ENCODE results near the gene FBXO17.
"Not testable (repeated sequence)": the region's sequence is repeated elsewhere in the genome, so short reads cannot be mapped to it uniquely, and the experiment has no call there.

FBXO17 gene

GRCh38 chr19:38970664-38971532 lies 4.6 kb downstream of the FBXO17 start:
- FAIRE-seq (no peak), DNase-seq (ENCODE audit: insufficient read length, low spot score) (no peak)
- no peak for TF ChIP-seq POLR2A (IDR thresholded peaks at IDR 0.05; ENCODE audit: low read depth, low read length)

- not testable (repeated sequence) for FAIRE-seq; DNase-seq (ENCODE audit: insufficient read length, low spot score)
Observed at GRCh38 chr19:38966149-38966548, 9.4 kb downstream of the FBXO17 start.

GRCh38 chr19:38964738-38965137 lies 10.8 kb downstream of the FBXO17 start:
- DNase-seq (ENCODE audit: insufficient read length, low spot score) (no peak), FAIRE-seq (no peak)
- TF ChIP-seq POLR2A (IDR thresholded peaks at IDR 0.05; ENCODE audit: low read depth, low read length): no peak

GRCh38 chr19:38959618-38960017 lies 15.9 kb downstream of the FBXO17 start:
- TF ChIP-seq POLR2A (IDR thresholded peaks at IDR 0.05; ENCODE audit: low read depth, low read length): no peak
- FAIRE-seq (no peak), DNase-seq (ENCODE audit: insufficient read length, low spot score) (no peak)

GRCh38 chr19:38958301-38958700 lies 17.2 kb downstream of the FBXO17 start:
- no peak for FAIRE-seq
- no peak for DNase-seq (ENCODE audit: insufficient read length, low spot score)
- TF ChIP-seq POLR2A (IDR thresholded peaks at IDR 0.05; ENCODE audit: low read depth, low read length): no peak

GRCh38 chr19:38956264-38956663 lies 19.3 kb downstream of the FBXO17 start:
- DNase-seq (ENCODE audit: insufficient read length, low spot score): no peak
- TF ChIP-seq POLR2A (IDR thresholded peaks at IDR 0.05; ENCODE audit: low read depth, low read length): no peak
- no peak for FAIRE-seq

- DNase-seq (ENCODE audit: insufficient read length, low spot score) (no peak), FAIRE-seq (no peak)
- no peak for TF ChIP-seq POLR2A (IDR thresholded peaks at IDR 0.05; ENCODE audit: low read depth, low read length)
Observed at GRCh38 chr19:38953677-38954076, 21.9 kb downstream of the FBXO17 start.

GRCh38 chr19:38952395-38953165 lies 23.0 kb downstream of the FBXO17 start:
- FAIRE-seq: no peak
- DNase-seq (ENCODE audit: insufficient read length, low spot score): no peak
- no peak for TF ChIP-seq POLR2A (IDR thresholded peaks at IDR 0.05; ENCODE audit: low read depth, low read length)

GRCh38 chr19:38951187-38951586 lies 24.4 kb downstream of the FBXO17 start:
- FAIRE-seq: no peak
- TF ChIP-seq POLR2A (IDR thresholded peaks at IDR 0.05; ENCODE audit: low read depth, low read length): no peak
- no peak for DNase-seq (ENCODE audit: insufficient read length, low spot score)

- DNase-seq (ENCODE audit: insufficient read length, low spot score): no peak
- no peak for FAIRE-seq
- TF ChIP-seq POLR2A (IDR thresholded peaks at IDR 0.05; ENCODE audit: low read depth, low read length): no peak
Observed at GRCh38 chr19:38949580-38950367, 25.8 kb downstream of the FBXO17 start.

- no peak for TF ChIP-seq POLR2A (IDR thresholded peaks at IDR 0.05; ENCODE audit: low read depth, low read length)
- DNase-seq (ENCODE audit: insufficient read length, low spot score) (no peak), FAIRE-seq (no peak)
Observed at GRCh38 chr19:38946229-38947010, 29.1 kb downstream of the FBXO17 start.

GRCh38 chr19:38945562-38946228 lies 29.8 kb downstream of the FBXO17 start:
- FAIRE-seq: no peak
- TF ChIP-seq POLR2A (IDR thresholded peaks at IDR 0.05; ENCODE audit: low read depth, low read length): no peak
- DNase-seq (ENCODE audit: insufficient read length, low spot score): no peak

GRCh38 chr19:38944981-38945506 lies 30.5 kb downstream of the FBXO17 start:
- FAIRE-seq (no peak), DNase-seq (ENCODE audit: insufficient read length, low spot score) (no peak)
- no peak for TF ChIP-seq POLR2A (IDR thresholded peaks at IDR 0.05; ENCODE audit: low read depth, low read length)

Measured in H54 (cell line).